Neural progenitor cell (in vitro differentiated cells): ENCODE results near the gene CST3. TPM values are rescaled to one million over a fixed set of nuclear protein-coding genes. Genes with fewer than 3 reads are reported as not detected.

Experiments
- DNase-seq: peaks from one replicate; pipeline ENCODE4 v3.0.0-alpha.2; 2016; ENCODE audit warnings: low spot score
- H2AFZ ChIP-seq: fragments of 200-600 bp; sonication (generic); replicated peaks from 2 replicates; pipeline ENCODE4 v1.6.1; 2016; ENCODE audit warnings: antibody characterized with exemption
- H3F3A ChIP-seq: fragments of 200-600 bp; sonication (generic); 2 replicates; pipeline ENCODE4 v1.6.1; 2016; ENCODE audit warnings: antibody characterized with exemption, low read depth
- H3K27ac ChIP-seq: fragments of 200-600 bp; sonication (generic); 2 replicates; pipeline ENCODE4 v1.5.1; 2016; ENCODE audit warnings: mild to moderate bottlenecking
- H3K27me3 ChIP-seq: fragments of 200-600 bp; sonication (generic); 2 replicates; pipeline ENCODE4 v1.6.1; 2016; ENCODE audit warnings: mild to moderate bottlenecking, moderate library complexity
- H3K36me3 ChIP-seq: fragments of 200-600 bp; sonication (generic); 2 replicates; pipeline ENCODE4 v1.5.1; 2016
- H3K4me1 ChIP-seq: fragments of 200-600 bp; sonication (generic); 2 replicates; pipeline ENCODE4 v1.6.1; 2016; ENCODE audit warnings: mixed run types
- H3K4me2 ChIP-seq: fragments of 200-600 bp; sonication (generic); 2 replicates; pipeline ENCODE4 v1.6.1; 2016
- H3K4me3 ChIP-seq: fragments of 200-600 bp; sonication (generic); 2 replicates; pipeline ENCODE4 v1.5.1; 2016
- H3K79me2 ChIP-seq: fragments of 200-600 bp; sonication (generic); 2 replicates; pipeline ENCODE4 v1.6.1; 2016; ENCODE audit warnings: low read depth
- H3K9ac ChIP-seq: fragments of 200-600 bp; sonication (generic); 2 replicates; pipeline ENCODE4 v1.6.1; 2016
- H3K9me3 ChIP-seq: fragments of 200-600 bp; sonication (generic); 2 replicates; pipeline ENCODE4 v1.5.1; 2016; ENCODE audit warnings: low read depth
- H4K20me1 ChIP-seq: fragments of 200-600 bp; sonication (generic); 2 replicates; pipeline ENCODE4 v1.6.1; 2016; ENCODE audit warnings: low read depth
- H3K27ac Mint-ChIP-seq: 3 replicates; pipeline ENCODE4 v1.8.0; 2021; ENCODE audit warnings: mixed read lengths
- H3K27me3 Mint-ChIP-seq: 2 replicates; pipeline ENCODE4 v1.8.0; 2022; ENCODE audit warnings: low read depth, mild to moderate bottlenecking, inconsistent platforms, moderate library complexity, mixed read lengths; ENCODE audit not compliant: insufficient read depth
- H3K36me3 Mint-ChIP-seq: 3 replicates; pipeline ENCODE4 v1.8.0; 2021; ENCODE audit warnings: mixed read lengths
- H3K4me1 Mint-ChIP-seq: 3 replicates; pipeline ENCODE4 v1.8.0; 2021; ENCODE audit warnings: mixed read lengths
- H3K4me3 Mint-ChIP-seq: 3 replicates; pipeline ENCODE4 v1.8.0; 2021; ENCODE audit warnings: mild to moderate bottlenecking, moderate library complexity, mixed read lengths
- H3K9me3 Mint-ChIP-seq: 3 replicates; pipeline ENCODE4 v1.8.0; 2020; ENCODE audit warnings: mixed read lengths
- CTCF ChIP-seq: fragments of 200-600 bp; sonication (generic); IDR thresholded peaks from 2 replicates; pipeline ENCODE4 v1.5.1; 2017; ENCODE audit warnings: antibody characterized with exemption, mild to moderate bottlenecking
- EZH2 ChIP-seq: fragments of 200-600 bp; sonication (generic); IDR thresholded peaks from 2 replicates; pipeline ENCODE4 v1.6.1; 2017; ENCODE audit warnings: antibody characterized with exemption, mild to moderate bottlenecking, moderate library complexity
- EZH2phosphoT487 ChIP-seq: fragments of 200-600 bp; sonication (generic); IDR thresholded peaks from 2 replicates; pipeline ENCODE4 v1.6.1; 2017; ENCODE audit warnings: antibody characterized with exemption
- total RNA-seq: library from RNA; depleted of rRNA; stranded (reverse); fragments of >200 nt; gene quantifications from 2 replicates; pipeline ENCODE4 v1.2.3, GENCODE V29; 2015; ENCODE audit warnings: low replicate concordance

CST3 gene
- total RNA-seq, 1 donor from 2014 or later: 20.8 TPM

GRCh38 chr20:23631981-23632710, 5.6 kb downstream of the CST3 start:
- H3K27ac ChIP-seq: no peak overlapping the region
- H3K27ac Mint-ChIP-seq: no peak overlapping the region
- H3K27me3 Mint-ChIP-seq: no peaks in the 10 kb centered on the region
- no peaks in the 10 kb centered on the region for H3K79me2 ChIP-seq
- no peak for TF ChIP-seq CTCF
- no peak for TF ChIP-seq EZH2
- TF ChIP-seq EZH2phosphoT487: no peak
- no peak overlapping the region for H3K4me3 ChIP-seq
- H3F3A ChIP-seq: no peaks in the 10 kb centered on the region
- no peak overlapping the region for H3K4me2 ChIP-seq
- H3K9me3 Mint-ChIP-seq: peaks cover 3% of the 10 kb centered on the region
- H3K9ac ChIP-seq: no peak overlapping the region
- H3K36me3 ChIP-seq: no peaks in the 10 kb centered on the region
- peaks cover 19% of the 10 kb centered on the region for H3K4me1 Mint-ChIP-seq
- H3K4me1 ChIP-seq: peaks cover 5% of the 10 kb centered on the region
- no peak overlapping the region for H3K4me3 Mint-ChIP-seq
- H3K36me3 Mint-ChIP-seq: peaks cover 12% of the 10 kb centered on the region
- H4K20me1 ChIP-seq: peaks cover 11% of the 10 kb centered on the region
- H2AFZ ChIP-seq: no peak overlapping the region
- H3K27me3 ChIP-seq: peaks cover 13% of the 10 kb centered on the region
- no peaks in the 10 kb centered on the region for H3K9me3 ChIP-seq
- DNase-seq: no peak

- TF ChIP-seq CTCF: no peak
- no peak for TF ChIP-seq EZH2phosphoT487
- TF ChIP-seq EZH2: no peak
- H3K27ac Mint-ChIP-seq: no peak overlapping the region
- Histone ChIP-seq H4K20me1 (peaks cover 3% of the 10 kb centered on the region), H3K9me3 (no peaks in the 10 kb centered on the region), H3K27me3 (peaks cover 5% of the 10 kb centered on the region), H3K9ac (no peak overlapping the region), H2AFZ (no peak overlapping the region), H3K4me1 (no peaks in the 10 kb centered on the region), H3K4me2 (no peak overlapping the region), H3K4me3 (no peak overlapping the region), H3F3A (no peaks in the 10 kb centered on the region), H3K27ac (no peak overlapping the region), H3K79me2 (no peaks in the 10 kb centered on the region), H3K36me3 (no peaks in the 10 kb centered on the region)
- DNase-seq: no peak
- no peak overlapping the region for H3K4me3 Mint-ChIP-seq
- no peaks in the 10 kb centered on the region for H3K27me3 Mint-ChIP-seq
- peaks cover 12% of the 10 kb centered on the region for H3K36me3 Mint-ChIP-seq
- H3K4me1 Mint-ChIP-seq: peaks cover 11% of the 10 kb centered on the region
- H3K9me3 Mint-ChIP-seq: peaks cover 7% of the 10 kb centered on the region
Measured at GRCh38 chr20:23631226-23631822, 6.4 kb downstream of the CST3 start.

- H3K27ac Mint-ChIP-seq: no peak overlapping the region
- TF ChIP-seq EZH2 (no peak), CTCF (no peak), EZH2phosphoT487 (no peak)
- H3K79me2 ChIP-seq: no peaks in the 10 kb centered on the region
Measured at GRCh38 chr20:23630392-23630849, 7.3 kb downstream of the CST3 start.

More at GRCh38 chr20:23630392-23630849, 7.3 kb downstream of the CST3 start:
- H3F3A ChIP-seq: no peaks in the 10 kb centered on the region
- no peaks in the 10 kb centered on the region for H3K27me3 ChIP-seq
- H3K4me3 ChIP-seq: no peak overlapping the region
- no peaks in the 10 kb centered on the region for H3K27me3 Mint-ChIP-seq
- no peaks in the 10 kb centered on the region for H4K20me1 ChIP-seq
- H3K4me1 ChIP-seq: no peaks in the 10 kb centered on the region
- no peaks in the 10 kb centered on the region for H3K9me3 ChIP-seq
- no peak overlapping the region for H2AFZ ChIP-seq
- peaks cover 8% of the 10 kb centered on the region for H3K9me3 Mint-ChIP-seq
- H3K4me1 Mint-ChIP-seq: peaks cover 7% of the 10 kb centered on the region
- DNase-seq: no peak
- H3K36me3 ChIP-seq: no peaks in the 10 kb centered on the region
- H3K9ac ChIP-seq: no peak overlapping the region
- no peak overlapping the region for H3K4me2 ChIP-seq
- H3K36me3 Mint-ChIP-seq: peaks cover 12% of the 10 kb centered on the region
- H3K4me3 Mint-ChIP-seq: no peak overlapping the region
- no peak overlapping the region for H3K27ac ChIP-seq
